LHCN-M2 (cell line): Measurements from ENCODE around the gene PNPO. TPM values are rescaled to one million over a fixed set of nuclear protein-coding genes. Genes with fewer than 3 reads are reported as not detected.
"Not testable (repeated sequence)": the region's sequence is repeated elsewhere in the genome, so short reads cannot be mapped to it uniquely, and the experiment has no call there.

Experiments used
- DNase-seq: peaks from one replicate; pipeline ENCODE4 v3.0.0-alpha.2; 2012; ENCODE audit warnings: low read depth
- total RNA-seq: library from RNA; depleted of rRNA; stranded (reverse); fragments of >200 nt; gene quantifications from 2 replicates; pipeline ENCODE4 v1.2.3, GENCODE V29; 2014

Gene PNPO
- total RNA-seq, 1 experiment from 2014 or later, result 54.1 TPM

DNA sequence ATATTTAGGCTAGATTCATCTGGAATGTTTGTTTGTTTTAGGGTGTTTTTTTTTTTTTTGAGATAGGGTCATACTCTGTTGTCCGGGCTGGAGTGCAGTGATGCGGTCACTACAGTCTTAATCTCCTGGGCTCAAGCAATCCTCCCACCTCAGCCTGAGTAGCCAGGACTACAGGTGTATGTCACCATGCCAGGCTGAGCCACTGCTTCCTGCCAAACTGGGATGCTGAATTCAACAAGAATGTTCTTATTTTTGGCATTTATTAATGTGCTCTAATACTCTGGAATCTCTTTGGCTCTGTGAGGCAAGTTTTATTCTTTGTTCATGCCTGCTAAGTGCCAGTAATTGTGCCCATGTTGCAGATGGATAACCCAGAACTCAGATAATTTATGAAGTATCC lies 23.8 kb upstream of the PNPO start:
- DNase-seq, result no peak

DNA sequence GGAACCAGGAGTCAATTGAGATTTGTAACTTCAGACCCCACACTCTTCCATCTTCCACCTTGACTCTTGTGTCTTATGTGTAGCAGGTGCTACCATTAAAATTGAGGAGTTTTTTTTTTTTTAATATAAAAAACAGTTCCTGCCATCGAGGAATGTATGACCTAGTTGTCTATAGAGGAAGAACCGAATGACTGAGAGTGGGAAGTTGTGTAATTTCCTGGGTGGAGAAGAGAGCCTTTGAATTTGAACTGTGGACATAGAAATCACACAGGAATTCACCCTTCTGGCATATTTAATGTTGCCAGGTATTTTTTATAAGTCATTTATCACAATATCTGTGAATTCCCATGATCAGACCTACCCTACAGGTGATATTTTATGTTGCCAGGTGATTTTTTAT lies 23.4 kb upstream of the PNPO start:
- no peak for DNase-seq

DNA sequence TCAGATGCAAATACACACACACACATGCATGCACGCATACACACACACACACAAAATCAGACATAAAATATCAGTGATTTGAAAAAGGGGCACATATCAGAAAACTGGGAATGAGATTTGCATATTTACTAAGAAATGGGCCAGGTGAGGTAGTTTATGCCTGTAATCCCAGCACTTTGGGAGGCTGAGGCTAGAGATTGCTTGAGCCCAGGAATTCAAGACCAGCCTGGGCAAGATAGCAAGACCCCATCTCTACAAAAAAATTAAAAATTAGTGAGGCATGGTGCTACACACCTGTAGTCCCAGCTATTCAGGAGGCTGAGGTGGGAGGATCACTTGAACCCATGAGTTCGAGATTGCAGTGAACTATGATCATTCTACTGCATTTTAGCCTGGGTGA lies 22.4 kb upstream of the PNPO start:
- DNase-seq, result no peak

DNA sequence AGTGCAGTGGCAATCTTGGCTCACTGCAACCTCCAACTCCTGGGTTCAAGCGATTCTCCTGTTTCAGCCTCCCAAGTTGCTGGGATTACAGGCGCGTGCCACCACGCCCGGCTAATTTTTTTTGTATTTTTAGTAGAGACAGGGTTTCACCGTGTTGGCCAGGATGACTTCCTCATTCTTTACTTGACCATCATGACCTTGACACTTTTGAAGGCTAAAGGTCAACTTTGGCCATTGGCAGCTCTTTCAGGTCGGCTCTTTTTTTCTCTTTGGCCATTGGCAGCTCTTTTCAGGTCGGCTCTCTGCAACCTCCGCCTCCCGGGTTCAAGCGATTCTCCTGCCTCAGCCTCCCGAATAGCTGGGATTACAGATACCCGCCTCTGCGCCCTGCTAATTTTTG lies 21.5 kb upstream of the PNPO start:
- DNase-seq, result not testable (repeated sequence)

- no peak for DNase-seq
Measured at GRCh38 chr17:47924785-47925677, 16.3 kb upstream of the PNPO start.

DNA sequence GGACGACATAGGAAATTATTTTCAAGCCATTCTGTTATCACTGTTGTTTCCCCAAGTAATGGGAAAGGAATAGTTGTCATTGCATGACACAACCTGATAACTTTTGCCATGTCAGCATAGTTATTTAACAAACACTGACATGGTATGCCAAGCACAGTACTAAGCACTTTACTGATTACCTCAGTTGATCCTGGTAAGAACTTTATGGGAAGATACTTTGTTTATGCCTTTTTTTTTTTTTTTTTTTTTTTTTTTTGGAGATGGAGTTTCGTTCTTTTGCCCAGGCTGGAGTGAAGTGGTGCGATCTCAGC lies 15.7 kb upstream of the PNPO start:
- no peak for DNase-seq

- DNase-seq, result no peak
Measured at GRCh38 chr17:47927821-47928400, 13.5 kb upstream of the PNPO start.

DNA sequence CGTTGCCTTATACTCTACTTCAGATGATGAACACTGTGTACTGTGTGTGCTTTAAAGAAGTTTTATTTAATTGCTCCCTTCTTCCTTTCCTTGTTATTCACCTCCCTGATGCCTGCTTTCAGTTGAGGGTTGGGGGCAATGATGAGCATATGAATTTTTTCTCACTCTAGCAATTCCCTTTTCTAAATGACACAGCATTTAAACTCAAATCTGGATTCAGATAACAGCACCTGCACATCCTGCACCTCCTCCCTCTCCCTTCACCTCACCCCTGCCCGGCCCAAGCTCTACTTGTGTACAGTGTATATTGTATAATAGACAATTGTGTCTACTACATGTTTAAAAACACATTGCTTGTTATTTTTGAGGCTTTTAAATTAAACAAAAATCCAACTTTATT lies 13.0 kb upstream of the PNPO start:
- no peak for DNase-seq

- DNase-seq, result no peak
Measured at GRCh38 chr17:47929218-47930000, 12.0 kb upstream of the PNPO start.

GRCh38 chr17:47931848-47932247 lies 9.5 kb upstream of the PNPO start:
- DNase-seq, result no peak

DNA sequence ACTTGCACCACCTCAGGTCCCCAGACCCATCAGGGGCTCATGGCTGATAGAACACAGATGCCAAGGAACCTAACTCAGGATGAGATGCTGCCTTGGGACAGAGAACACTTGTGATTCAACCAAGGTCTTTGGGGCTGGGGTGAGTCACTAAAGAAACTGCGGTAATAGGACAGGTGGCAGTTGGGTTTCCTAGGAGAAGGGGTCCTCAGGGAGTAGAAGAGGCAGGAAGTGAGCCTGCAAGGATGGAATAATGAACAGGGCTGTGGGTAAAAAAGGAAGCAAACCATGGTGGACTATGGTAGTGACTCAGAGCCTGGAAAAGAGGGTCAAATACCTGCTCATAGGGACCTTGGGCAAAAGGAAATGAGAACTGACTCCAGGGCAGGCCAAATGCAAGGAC lies 6.5 kb upstream of the PNPO start:
- peak; percentile 97 for DNase-seq

- not testable (repeated sequence) for DNase-seq
Measured at GRCh38 chr17:47935468-47935867, 5.9 kb upstream of the PNPO start.

DNA sequence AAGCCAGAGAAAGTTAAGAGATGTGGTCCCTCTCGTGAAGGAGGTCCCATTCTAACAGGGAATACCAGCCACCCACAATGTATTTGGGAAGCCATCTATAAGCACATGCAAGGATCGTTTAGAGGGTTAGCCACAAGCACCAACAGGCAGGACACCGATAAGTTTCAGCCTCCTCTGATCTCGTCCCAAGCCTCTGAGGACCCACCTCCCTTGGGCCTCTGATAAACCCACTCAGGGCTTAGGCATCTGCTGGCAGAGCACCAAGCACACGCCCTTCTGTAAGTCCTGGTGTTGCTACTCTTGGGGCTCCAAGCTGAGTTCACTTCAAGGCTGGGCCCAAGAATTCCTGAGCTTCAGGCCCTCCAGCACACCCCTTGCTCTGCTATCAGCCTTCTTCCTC lies 5.4 kb upstream of the PNPO start:
- DNase-seq, result peak; percentile 84

DNA sequence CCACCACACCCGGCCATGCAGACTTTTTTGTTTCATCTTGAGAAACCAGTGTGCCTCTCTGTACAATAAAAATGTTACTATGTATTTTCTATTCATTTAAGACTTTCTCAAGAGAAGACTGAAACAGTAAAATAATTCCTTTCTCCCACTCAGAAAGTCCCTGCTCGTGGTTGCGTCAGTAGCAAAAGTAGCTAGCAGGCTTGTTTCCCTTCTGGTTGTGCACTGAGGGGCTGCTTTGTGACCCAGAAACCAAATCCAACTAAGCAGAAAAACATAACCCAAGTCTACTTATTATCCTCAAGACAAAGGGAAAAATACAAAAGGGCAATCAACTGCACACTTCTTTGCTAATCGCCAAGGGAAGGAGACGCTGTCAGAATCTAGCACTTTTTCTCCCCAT lies 3.4 kb upstream of the PNPO start:
- DNase-seq, result no peak

DNA sequence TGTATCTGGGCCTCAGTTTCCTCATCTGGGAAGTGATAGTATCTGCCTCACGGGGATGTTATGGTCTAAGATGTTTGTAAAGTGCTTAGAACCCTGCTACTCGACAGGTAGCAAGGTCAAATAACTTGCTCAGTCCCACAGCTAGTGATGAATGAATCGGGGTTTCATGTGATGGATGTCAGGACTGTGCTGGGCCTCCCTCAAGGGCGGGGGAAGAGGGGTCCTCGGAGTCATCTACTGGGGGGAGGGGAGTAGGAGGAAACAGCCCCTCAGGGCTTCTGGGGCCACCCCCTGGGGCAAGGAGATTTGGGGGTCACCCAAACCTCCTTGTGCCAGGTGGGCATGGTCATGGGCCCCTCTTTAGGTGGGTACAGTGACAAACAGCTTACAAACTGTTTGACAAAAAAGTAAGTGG lies 732 bp downstream of the PNPO start:
- DNase-seq, result no peak

DNA sequence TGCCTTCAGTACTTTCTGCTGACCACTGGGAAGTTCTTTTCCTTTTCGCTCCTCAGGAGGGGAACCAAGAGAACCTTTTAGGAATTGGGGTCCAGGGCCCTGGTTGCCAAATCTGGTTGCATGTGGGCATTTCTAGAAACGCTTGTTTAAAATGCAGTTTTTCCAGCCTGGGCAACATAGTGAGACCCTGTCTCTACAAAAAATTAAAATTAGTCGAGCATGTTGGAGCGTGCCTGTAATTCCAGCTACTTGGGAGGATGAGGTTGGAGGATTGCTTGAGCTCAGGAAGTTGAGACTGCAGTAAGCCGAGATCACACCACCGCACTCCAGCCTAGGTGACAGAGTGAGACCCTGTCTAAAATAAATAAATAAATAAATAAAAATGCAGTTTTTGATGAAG lies 1.2 kb downstream of the PNPO start:
- no peak for DNase-seq

GRCh38 chr17:47945080-47945479 lies 3.7 kb downstream of the PNPO start:
- DNase-seq, result no peak

DNA sequence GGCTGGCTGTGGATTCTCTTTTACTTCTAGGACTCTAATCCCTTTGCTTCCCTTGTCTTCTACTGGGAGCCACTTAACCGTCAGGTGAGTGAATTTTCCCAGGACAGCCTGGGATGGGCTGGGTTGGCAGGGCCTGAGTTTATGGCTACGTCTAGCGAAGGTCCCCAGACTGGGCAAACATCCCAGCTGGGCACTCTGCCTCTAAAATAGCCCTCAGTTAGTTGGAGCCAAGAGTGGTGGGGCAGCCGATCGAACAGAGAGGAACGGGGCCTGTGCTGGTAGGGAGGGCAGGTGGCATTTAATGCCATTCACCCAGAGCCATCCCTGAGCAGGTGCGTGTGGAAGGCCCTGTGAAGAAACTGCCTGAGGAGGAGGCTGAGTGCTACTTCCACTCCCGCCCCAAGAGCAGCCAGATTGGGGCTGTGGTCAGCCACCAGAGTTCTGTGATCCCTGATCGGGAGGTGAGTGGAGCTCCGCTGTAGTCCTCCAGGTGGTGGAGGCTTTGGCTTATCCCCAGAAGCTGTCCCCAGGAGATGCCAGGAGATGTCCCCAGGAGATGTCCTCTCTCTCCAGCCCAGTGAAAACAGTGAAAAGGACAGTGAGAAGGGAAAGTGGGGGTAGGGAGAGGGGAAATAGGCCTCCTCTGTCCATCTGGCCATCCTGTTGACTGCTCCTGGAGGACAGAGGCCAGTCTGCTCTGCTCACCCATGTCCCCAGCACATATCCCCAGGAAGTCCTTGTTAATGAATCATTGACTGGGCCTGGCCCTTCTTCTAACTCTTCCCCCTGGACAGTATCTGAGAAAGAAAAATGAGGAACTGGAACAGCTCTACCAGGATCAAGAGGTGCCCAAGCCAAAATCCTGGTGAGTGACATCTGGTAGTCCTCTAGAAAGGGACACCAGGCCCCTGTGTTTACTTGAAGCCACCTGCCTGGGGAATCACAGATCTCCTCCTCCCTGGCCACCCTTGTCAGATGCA lies 4.4 kb downstream of the PNPO start:
- DNase-seq, result no peak

DNA sequence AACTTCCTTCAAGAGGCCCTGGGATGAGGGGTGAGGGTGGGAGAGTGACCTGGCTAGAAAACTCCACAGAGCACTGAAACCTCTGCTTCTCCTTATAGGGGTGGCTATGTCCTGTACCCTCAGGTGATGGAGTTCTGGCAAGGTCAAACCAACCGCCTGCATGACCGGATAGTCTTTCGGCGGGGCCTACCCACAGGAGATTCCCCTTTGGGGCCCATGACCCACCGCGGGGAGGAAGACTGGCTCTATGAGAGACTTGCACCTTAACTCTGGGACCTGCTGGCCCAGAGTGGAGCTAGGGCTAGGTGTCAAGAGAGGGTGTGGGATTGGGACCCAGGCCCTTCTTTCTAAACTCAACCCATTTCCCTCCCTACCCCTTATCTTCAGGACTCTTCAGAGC lies 5.1 kb downstream of the PNPO start:
- no peak for DNase-seq

DNA sequence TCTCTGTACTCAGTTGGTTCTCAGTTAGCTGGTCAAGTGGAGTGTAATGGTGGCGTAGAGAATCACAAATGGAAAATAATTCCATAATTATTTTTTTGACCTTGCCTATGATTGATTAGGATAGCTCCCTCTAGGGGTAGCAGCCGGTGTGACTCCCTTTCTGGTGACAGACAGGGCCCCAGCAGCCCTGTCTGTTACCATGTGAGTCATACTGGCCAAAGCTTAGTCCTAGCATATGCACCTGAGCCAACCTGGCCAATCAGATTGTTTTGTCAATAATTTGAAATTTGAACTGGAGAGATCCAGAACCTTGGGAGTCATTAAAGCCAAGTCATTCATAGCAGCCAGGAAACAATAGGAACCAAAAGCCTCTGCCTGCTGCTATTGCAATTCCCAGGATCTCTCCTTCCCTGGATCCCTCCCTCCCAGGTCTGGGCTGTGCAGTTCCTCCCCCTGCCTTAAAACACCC lies 5.6 kb downstream of the PNPO start:
- peak; percentile 87 for DNase-seq

DNA sequence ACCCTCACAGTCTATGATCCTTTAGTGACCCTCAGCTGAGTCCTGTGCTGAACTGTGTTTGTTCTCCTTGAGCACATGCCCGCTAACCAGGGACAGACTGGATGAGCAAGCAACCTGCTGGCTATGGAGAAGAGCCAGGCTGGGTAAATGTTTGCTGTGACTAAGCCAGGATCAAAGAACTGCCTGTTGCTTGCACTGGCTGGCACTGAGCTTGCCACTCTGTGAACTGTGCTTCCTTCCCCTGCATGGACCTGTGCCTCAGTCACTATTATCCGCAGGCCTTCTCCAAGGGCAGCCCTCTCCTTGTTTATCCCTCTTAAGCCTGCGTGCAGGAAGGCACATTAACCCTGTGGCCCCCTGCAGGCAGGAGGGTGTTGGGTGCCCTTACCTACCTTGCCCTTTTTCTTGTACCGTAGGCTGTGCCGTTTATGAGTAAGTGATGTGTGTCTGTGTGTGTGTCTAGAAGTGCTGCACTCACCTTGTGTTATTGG lies 7.4 kb downstream of the PNPO start:
- DNase-seq, result no peak
